GM12878 (cell line): ENCODE results near the gene TTLL3.

Experiments used
- CTCF ChIP-seq, 3 experiments: IDR thresholded peaks in 2 of 3; conservative IDR thresholded peaks in 1 of 3; 2 replicates each; pipeline ENCODE4 v1.5.1; 2011; ENCODE audit warnings: low read depth in 3 of 3, low read length in 3 of 3, mild to moderate bottlenecking in 3 of 3, control low read depth in 2 of 3, moderate library complexity in 2 of 3, inconsistent platforms in 1 of 3, mixed read lengths in 1 of 3; ENCODE audit not compliant: control insufficient read depth in 2 of 3, insufficient read depth in 1 of 3; ENCODE audit errors: extremely low read depth in 1 of 3
- RAD21 ChIP-seq: IDR thresholded peaks from 2 replicates; pipeline ENCODE4 v1.6.1; 2011; ENCODE audit warnings: mild to moderate bottlenecking, low read depth, low read length, moderate library complexity; ENCODE audit not compliant: insufficient read depth
- SMC3 ChIP-seq: IDR thresholded peaks from 2 replicates; pipeline ENCODE4 v1.6.1; 2011; ENCODE audit warnings: low read length, improper control_type of control experiment, borderline replicate concordance
- USF2 ChIP-seq: IDR thresholded peaks from 2 replicates; pipeline ENCODE4 v1.6.1; 2011; ENCODE audit warnings: low read depth, low read length, improper control_type of control experiment, borderline replicate concordance
- TF ChIP-seq, protein P1 (sequence below): fragments of 450-650 bp; IDR thresholded peaks from 2 replicates; pipeline ENCODE4 v1.6.1; 2017; ENCODE audit warnings: antibody characterized with exemption, mild to moderate bottlenecking, moderate library complexity

GRCh38 chr3:9859530-9860025 lies 49.5 kb downstream of the TTLL3 start:
- TF ChIP-seq CTCF (IDR thresholded peaks at IDR 0.05 in 2 of 3, conservative IDR thresholded peaks at IDR 0.05 in 1 of 3; ENCODE audit: control insufficient read depth in 2 of 3, extremely low read depth in 1 of 3, insufficient read depth in 1 of 3, low read depth in 3 of 3, low read length in 3 of 3) (no peak), SMC3 (no peak), USF2 (no peak), RAD21 (no peak)
- TF ChIP-seq, protein P1, sequence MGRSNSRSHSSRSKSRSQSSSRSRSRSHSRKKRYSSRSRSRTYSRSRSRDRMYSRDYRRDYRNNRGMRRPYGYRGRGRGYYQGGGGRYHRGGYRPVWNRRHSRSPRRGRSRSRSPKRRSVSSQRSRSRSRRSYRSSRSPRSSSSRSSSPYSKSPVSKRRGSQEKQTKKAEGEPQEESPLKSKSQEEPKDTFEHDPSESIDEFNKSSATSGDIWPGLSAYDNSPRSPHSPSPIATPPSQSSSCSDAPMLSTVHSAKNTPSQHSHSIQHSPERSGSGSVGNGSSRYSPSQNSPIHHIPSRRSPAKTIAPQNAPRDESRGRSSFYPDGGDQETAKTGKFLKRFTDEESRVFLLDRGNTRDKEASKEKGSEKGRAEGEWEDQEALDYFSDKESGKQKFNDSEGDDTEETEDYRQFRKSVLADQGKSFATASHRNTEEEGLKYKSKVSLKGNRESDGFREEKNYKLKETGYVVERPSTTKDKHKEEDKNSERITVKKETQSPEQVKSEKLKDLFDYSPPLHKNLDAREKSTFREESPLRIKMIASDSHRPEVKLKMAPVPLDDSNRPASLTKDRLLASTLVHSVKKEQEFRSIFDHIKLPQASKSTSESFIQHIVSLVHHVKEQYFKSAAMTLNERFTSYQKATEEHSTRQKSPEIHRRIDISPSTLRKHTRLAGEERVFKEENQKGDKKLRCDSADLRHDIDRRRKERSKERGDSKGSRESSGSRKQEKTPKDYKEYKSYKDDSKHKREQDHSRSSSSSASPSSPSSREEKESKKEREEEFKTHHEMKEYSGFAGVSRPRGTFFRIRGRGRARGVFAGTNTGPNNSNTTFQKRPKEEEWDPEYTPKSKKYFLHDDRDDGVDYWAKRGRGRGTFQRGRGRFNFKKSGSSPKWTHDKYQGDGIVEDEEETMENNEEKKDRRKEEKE, result no peak
